Neural progenitor cell (in vitro differentiated cells): Measurements from ENCODE around the gene TECTB. TPM values are rescaled to one million over a fixed set of nuclear protein-coding genes. Genes with fewer than 3 reads are reported as not detected.

Experiments
- DNase-seq: peaks from one replicate; pipeline ENCODE4 v3.0.0-alpha.2; 2016; ENCODE audit warnings: low spot score
- H2AFZ ChIP-seq: fragments of 200-600 bp; sonication (generic); replicated peaks from 2 replicates; pipeline ENCODE4 v1.6.1; 2016; ENCODE audit warnings: antibody characterized with exemption
- H3F3A ChIP-seq: fragments of 200-600 bp; sonication (generic); 2 replicates; pipeline ENCODE4 v1.6.1; 2016; ENCODE audit warnings: antibody characterized with exemption, low read depth
- H3K27ac ChIP-seq: fragments of 200-600 bp; sonication (generic); 2 replicates; pipeline ENCODE4 v1.5.1; 2016; ENCODE audit warnings: mild to moderate bottlenecking
- H3K27me3 ChIP-seq: fragments of 200-600 bp; sonication (generic); 2 replicates; pipeline ENCODE4 v1.6.1; 2016; ENCODE audit warnings: mild to moderate bottlenecking, moderate library complexity
- H3K36me3 ChIP-seq: fragments of 200-600 bp; sonication (generic); 2 replicates; pipeline ENCODE4 v1.5.1; 2016
- H3K4me1 ChIP-seq: fragments of 200-600 bp; sonication (generic); 2 replicates; pipeline ENCODE4 v1.6.1; 2016; ENCODE audit warnings: mixed run types
- H3K4me2 ChIP-seq: fragments of 200-600 bp; sonication (generic); 2 replicates; pipeline ENCODE4 v1.6.1; 2016
- H3K4me3 ChIP-seq: fragments of 200-600 bp; sonication (generic); 2 replicates; pipeline ENCODE4 v1.5.1; 2016
- H3K79me2 ChIP-seq: fragments of 200-600 bp; sonication (generic); 2 replicates; pipeline ENCODE4 v1.6.1; 2016; ENCODE audit warnings: low read depth
- H3K9ac ChIP-seq: fragments of 200-600 bp; sonication (generic); 2 replicates; pipeline ENCODE4 v1.6.1; 2016
- H3K9me3 ChIP-seq: fragments of 200-600 bp; sonication (generic); 2 replicates; pipeline ENCODE4 v1.5.1; 2016; ENCODE audit warnings: low read depth
- H4K20me1 ChIP-seq: fragments of 200-600 bp; sonication (generic); 2 replicates; pipeline ENCODE4 v1.6.1; 2016; ENCODE audit warnings: low read depth
- H3K27ac Mint-ChIP-seq: 3 replicates; pipeline ENCODE4 v1.8.0; 2021; ENCODE audit warnings: mixed read lengths
- H3K27me3 Mint-ChIP-seq: 2 replicates; pipeline ENCODE4 v1.8.0; 2022; ENCODE audit warnings: low read depth, mild to moderate bottlenecking, inconsistent platforms, moderate library complexity, mixed read lengths; ENCODE audit not compliant: insufficient read depth
- H3K36me3 Mint-ChIP-seq: 3 replicates; pipeline ENCODE4 v1.8.0; 2021; ENCODE audit warnings: mixed read lengths
- H3K4me1 Mint-ChIP-seq: 3 replicates; pipeline ENCODE4 v1.8.0; 2021; ENCODE audit warnings: mixed read lengths
- H3K4me3 Mint-ChIP-seq: 3 replicates; pipeline ENCODE4 v1.8.0; 2021; ENCODE audit warnings: mild to moderate bottlenecking, moderate library complexity, mixed read lengths
- H3K9me3 Mint-ChIP-seq: 3 replicates; pipeline ENCODE4 v1.8.0; 2020; ENCODE audit warnings: mixed read lengths
- EZH2 ChIP-seq: fragments of 200-600 bp; sonication (generic); IDR thresholded peaks from 2 replicates; pipeline ENCODE4 v1.6.1; 2017; ENCODE audit warnings: antibody characterized with exemption, mild to moderate bottlenecking, moderate library complexity
- EZH2phosphoT487 ChIP-seq: fragments of 200-600 bp; sonication (generic); IDR thresholded peaks from 2 replicates; pipeline ENCODE4 v1.6.1; 2017; ENCODE audit warnings: antibody characterized with exemption
- total RNA-seq: library from RNA; depleted of rRNA; stranded (reverse); fragments of >200 nt; gene quantifications from 2 replicates; pipeline ENCODE4 v1.2.3, GENCODE V29; 2015; ENCODE audit warnings: low replicate concordance
- TF ChIP-seq, protein P1 (sequence below): fragments of 200-600 bp; sonication (generic); IDR thresholded peaks from 2 replicates; pipeline ENCODE4 v1.5.1; 2017; ENCODE audit warnings: antibody characterized with exemption, mild to moderate bottlenecking

Gene TECTB
- total RNA-seq, 1 donor from 2014 or later, result not detected

DNA sequence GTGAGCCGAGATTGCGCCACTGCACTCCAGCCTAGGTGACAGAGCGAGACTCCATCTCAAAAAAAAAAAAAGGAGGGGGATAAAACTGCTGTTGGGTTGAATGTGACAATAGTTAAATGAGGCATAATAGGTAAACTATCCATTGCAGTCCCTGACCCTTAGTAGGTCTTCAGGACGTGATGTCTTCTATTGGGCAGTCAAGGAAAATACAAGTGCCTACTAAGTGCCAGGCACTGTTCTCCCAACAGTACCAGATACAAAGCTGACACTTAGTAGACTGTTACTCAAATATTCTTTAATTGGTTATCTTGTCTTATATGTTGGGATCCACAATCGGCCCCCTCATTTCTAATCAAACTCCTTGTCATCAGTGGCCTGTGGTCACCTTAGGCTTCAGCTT, 63.6 kb downstream of the TECTB start:
- Histone ChIP-seq H3K4me3 (no peak overlapping the region), H3F3A (no peaks in the 10 kb centered on the region), H3K9me3 (no peaks in the 10 kb centered on the region), H3K79me2 (no peaks in the 10 kb centered on the region), H3K36me3 (no peaks in the 10 kb centered on the region), H3K4me2 (no peak overlapping the region), H2AFZ (no peak overlapping the region), H4K20me1 (no peaks in the 10 kb centered on the region), H3K27me3 (no peaks in the 10 kb centered on the region), H3K27ac (no peak overlapping the region), H3K4me1 (peaks cover 17% of the 10 kb centered on the region), H3K9ac (no peak overlapping the region)
- H3K36me3 Mint-ChIP-seq, result no peaks in the 10 kb centered on the region
- no peak for DNase-seq
- no peak overlapping the region for H3K4me3 Mint-ChIP-seq
- H3K27ac Mint-ChIP-seq, result no peak overlapping the region
- peaks cover 10% of the 10 kb centered on the region for H3K27me3 Mint-ChIP-seq
- H3K4me1 Mint-ChIP-seq, result peaks cover 11% of the 10 kb centered on the region
- no peak for TF ChIP-seq EZH2phosphoT487
- TF ChIP-seq EZH2, result no peak
- TF ChIP-seq, protein P1, sequence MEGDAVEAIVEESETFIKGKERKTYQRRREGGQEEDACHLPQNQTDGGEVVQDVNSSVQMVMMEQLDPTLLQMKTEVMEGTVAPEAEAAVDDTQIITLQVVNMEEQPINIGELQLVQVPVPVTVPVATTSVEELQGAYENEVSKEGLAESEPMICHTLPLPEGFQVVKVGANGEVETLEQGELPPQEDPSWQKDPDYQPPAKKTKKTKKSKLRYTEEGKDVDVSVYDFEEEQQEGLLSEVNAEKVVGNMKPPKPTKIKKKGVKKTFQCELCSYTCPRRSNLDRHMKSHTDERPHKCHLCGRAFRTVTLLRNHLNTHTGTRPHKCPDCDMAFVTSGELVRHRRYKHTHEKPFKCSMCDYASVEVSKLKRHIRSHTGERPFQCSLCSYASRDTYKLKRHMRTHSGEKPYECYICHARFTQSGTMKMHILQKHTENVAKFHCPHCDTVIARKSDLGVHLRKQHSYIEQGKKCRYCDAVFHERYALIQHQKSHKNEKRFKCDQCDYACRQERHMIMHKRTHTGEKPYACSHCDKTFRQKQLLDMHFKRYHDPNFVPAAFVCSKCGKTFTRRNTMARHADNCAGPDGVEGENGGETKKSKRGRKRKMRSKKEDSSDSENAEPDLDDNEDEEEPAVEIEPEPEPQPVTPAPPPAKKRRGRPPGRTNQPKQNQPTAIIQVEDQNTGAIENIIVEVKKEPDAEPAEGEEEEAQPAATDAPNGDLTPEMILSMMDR, result no peak
- peaks cover 2% of the 10 kb centered on the region for H3K9me3 Mint-ChIP-seq

DNA sequence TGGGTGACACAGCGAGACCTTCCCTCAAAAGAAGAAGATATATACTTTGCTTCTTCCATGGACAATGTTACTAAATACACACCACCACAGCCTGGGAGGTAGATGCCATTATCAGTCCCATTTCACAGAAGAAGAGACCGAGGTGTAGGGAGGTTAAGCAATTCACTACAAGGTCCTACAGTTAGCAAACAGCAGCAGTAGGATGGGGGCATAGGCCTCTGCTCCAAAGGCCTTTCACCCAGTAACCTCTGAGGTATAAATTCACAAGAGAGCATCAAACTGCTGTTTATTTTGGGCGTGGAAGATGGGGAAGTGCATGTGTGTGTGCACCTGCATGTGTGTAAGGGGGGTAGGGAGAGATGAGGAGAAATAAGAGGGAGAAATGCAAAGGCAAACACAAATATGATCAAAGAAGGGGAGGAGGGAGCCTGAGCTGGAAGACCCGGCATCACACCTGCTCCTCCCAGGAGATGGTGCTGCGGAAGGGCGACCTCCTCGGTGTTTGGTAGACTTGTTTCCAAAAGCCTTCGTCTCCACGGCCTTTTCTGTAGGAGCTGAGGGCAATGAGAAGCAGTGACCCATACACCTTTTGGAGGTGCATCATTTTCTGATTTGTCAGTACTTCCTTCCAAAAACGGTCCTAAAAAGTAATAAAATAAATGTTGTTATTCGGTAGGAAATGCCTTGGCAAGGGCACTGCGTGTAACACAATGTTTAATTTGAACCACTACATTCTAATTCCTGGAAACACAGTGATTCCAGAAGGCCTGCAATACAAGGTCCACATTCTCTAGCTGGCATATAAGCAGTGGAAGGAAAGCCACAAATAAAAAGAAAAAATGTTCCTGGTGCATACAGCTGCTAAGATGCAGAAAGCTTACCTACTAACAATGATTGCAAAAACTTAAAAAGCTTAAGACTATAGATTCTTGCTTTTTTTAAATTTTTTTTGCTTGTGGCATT, 64.8 kb downstream of the TECTB start:
- H3K79me2 ChIP-seq, result no peaks in the 10 kb centered on the region
- H2AFZ ChIP-seq, result no peak overlapping the region
- H3K27me3 ChIP-seq, result no peaks in the 10 kb centered on the region
- TF ChIP-seq EZH2 (no peak), EZH2phosphoT487 (no peak)
- TF ChIP-seq, protein P1, result no peak
- no peaks in the 10 kb centered on the region for H3F3A ChIP-seq
- Mint-ChIP-seq H3K36me3 (no peaks in the 10 kb centered on the region), H3K27ac (no peak overlapping the region), H3K4me3 (no peak overlapping the region), H3K9me3 (peaks cover 2% of the 10 kb centered on the region), H3K4me1 (peaks cover 11% of the 10 kb centered on the region), H3K27me3 (peaks cover 10% of the 10 kb centered on the region)
- H3K4me1 ChIP-seq, result peaks cover 17% of the 10 kb centered on the region
- H3K4me2 ChIP-seq, result no peak overlapping the region
- no peak overlapping the region for H3K27ac ChIP-seq
- no peak overlapping the region for H3K9ac ChIP-seq
- no peak overlapping the region for H3K4me3 ChIP-seq
- no peaks in the 10 kb centered on the region for H3K36me3 ChIP-seq
- no peaks in the 10 kb centered on the region for H4K20me1 ChIP-seq
- H3K9me3 ChIP-seq, result no peaks in the 10 kb centered on the region
- no peak for DNase-seq

DNA sequence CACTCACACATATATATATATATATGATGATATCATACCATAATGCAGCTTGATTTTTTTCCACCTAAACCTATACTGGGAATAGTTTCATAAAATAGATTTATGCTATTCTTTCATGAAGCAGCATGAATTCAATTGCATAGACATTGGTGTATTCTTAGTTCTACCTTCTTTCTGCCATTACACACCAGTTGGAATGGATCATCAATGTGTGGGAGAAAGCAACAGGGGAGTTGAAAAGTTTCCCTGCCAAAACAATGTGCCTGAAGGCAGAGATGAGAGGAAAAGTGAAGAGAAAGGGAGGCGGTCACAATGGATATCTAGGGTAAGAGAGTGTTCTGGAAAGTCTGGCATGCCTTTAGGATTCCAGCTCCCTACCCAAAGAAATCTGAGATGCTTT, 65.6 kb downstream of the TECTB start:
- Mint-ChIP-seq H3K27me3 (peaks cover 10% of the 10 kb centered on the region), H3K4me1 (peaks cover 11% of the 10 kb centered on the region), H3K36me3 (no peaks in the 10 kb centered on the region), H3K9me3 (peaks cover 2% of the 10 kb centered on the region), H3K27ac (no peak overlapping the region), H3K4me3 (no peak overlapping the region)
- no peak overlapping the region for H3K4me3 ChIP-seq
- no peaks in the 10 kb centered on the region for H4K20me1 ChIP-seq
- DNase-seq, result no peak
- H2AFZ ChIP-seq, result no peak overlapping the region
- no peaks in the 10 kb centered on the region for H3K36me3 ChIP-seq
- peaks cover 16% of the 10 kb centered on the region for H3K4me1 ChIP-seq
- H3K9me3 ChIP-seq, result no peaks in the 10 kb centered on the region
- H3K4me2 ChIP-seq, result no peak overlapping the region
- H3K9ac ChIP-seq, result no peak overlapping the region
- H3K79me2 ChIP-seq, result no peaks in the 10 kb centered on the region
- no peaks in the 10 kb centered on the region for H3F3A ChIP-seq
- no peaks in the 10 kb centered on the region for H3K27me3 ChIP-seq
- TF ChIP-seq EZH2phosphoT487 (no peak), EZH2 (no peak)
- TF ChIP-seq, protein P1, result no peak
- H3K27ac ChIP-seq, result no peak overlapping the region
